Measurements from ENCODE around the gene ITPKB. TPM values are rescaled to one million over a fixed set of nuclear protein-coding genes. Genes with fewer than 3 reads are reported as not detected.

The ITPKB gene
- total and polyA plus RNA-seq, 2 of the 13 experiments (the other 11 are each of a cell fraction or from before 2014, with no cell fraction given), result not detected

DNA sequence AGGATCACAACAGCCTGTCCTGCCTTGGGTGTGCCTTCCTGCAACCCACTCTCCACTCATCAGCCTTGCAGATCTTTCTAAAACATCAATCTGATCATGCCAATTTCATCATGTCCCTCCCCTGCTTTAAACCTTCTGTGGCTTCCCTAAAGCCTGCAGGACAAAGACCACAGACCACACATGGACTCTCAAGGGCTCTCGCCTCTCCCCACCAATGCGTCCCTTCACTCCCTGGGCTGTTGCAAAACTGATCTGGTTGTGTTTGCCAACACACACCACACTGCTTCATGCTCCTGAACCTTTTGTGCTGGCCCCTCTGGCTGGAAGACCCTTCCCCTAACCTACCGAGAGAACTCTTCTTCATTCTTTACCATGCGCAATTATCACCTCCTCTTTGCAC, 72.4 kb downstream of the ITPKB start:
- in situ Hi-C loops (cut with HindIII; ENCODE audit: extremely low pct_ligation_motif_present, low pct_unique_long_range_greater_than_20kb) (no loop called here), intact Hi-C loops (cut with micrococcal nuclease; ENCODE audit: unreplicated experiment) (no loop called here)
- ATAC-seq (no peak), FAIRE-seq (no peak), DNase-seq (ENCODE audit: low spot score) (no peak)
- TF ChIP-seq, protein P1, sequence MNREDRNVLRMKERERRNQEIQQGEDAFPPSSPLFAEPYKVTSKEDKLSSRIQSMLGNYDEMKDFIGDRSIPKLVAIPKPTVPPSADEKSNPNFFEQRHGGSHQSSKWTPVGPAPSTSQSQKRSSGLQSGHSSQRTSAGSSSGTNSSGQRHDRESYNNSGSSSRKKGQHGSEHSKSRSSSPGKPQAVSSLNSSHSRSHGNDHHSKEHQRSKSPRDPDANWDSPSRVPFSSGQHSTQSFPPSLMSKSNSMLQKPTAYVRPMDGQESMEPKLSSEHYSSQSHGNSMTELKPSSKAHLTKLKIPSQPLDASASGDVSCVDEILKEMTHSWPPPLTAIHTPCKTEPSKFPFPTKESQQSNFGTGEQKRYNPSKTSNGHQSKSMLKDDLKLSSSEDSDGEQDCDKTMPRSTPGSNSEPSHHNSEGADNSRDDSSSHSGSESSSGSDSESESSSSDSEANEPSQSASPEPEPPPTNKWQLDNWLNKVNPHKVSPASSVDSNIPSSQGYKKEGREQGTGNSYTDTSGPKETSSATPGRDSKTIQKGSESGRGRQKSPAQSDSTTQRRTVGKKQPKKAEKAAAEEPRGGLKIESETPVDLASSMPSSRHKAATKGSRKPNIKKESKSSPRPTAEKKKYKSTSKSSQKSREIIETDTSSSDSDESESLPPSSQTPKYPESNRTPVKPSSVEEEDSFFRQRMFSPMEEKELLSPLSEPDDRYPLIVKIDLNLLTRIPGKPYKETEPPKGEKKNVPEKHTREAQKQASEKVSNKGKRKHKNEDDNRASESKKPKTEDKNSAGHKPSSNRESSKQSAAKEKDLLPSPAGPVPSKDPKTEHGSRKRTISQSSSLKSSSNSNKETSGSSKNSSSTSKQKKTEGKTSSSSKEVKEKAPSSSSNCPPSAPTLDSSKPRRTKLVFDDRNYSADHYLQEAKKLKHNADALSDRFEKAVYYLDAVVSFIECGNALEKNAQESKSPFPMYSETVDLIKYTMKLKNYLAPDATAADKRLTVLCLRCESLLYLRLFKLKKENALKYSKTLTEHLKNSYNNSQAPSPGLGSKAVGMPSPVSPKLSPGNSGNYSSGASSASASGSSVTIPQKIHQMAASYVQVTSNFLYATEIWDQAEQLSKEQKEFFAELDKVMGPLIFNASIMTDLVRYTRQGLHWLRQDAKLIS (CRISPR knock-in tag; IDR thresholded peaks at IDR 0.05), result no peak
- TF ChIP-seq EEA1 (CRISPR knock-in tag; IDR thresholded peaks at IDR 0.05; ENCODE audit: borderline replicate concordance), result no peak
- TF ChIP-seq ZNF160 (CRISPR knock-in tag; IDR thresholded peaks at IDR 0.05), result no peak
- no peak for TF ChIP-seq RBM39 (IDR thresholded peaks at IDR 0.05; ENCODE audit: low read depth, low read length, poor library complexity, severe bottlenecking)
- no peak for TF ChIP-seq ZNF121 (CRISPR knock-in tag; IDR thresholded peaks at IDR 0.05)
- TF ChIP-seq ZNF260 (CRISPR knock-in tag; IDR thresholded peaks at IDR 0.05; ENCODE audit: borderline replicate concordance, low read depth), result no peak
- no peak for TF ChIP-seq ZNF713 (CRISPR knock-in tag; IDR thresholded peaks at IDR 0.05)
- TF ChIP-seq, protein P2, sequence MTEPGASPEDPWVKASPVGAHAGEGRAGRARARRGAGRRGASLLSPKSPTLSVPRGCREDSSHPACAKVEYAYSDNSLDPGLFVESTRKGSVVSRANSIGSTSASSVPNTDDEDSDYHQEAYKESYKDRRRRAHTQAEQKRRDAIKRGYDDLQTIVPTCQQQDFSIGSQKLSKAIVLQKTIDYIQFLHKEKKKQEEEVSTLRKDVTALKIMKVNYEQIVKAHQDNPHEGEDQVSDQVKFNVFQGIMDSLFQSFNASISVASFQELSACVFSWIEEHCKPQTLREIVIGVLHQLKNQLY (CRISPR knock-in tag; IDR thresholded peaks at IDR 0.05), result no peak
- no peak for TF ChIP-seq ZNF10 (CRISPR knock-in tag; IDR thresholded peaks at IDR 0.05; ENCODE audit: borderline replicate concordance, low read depth)
- TF ChIP-seq, protein P3, sequence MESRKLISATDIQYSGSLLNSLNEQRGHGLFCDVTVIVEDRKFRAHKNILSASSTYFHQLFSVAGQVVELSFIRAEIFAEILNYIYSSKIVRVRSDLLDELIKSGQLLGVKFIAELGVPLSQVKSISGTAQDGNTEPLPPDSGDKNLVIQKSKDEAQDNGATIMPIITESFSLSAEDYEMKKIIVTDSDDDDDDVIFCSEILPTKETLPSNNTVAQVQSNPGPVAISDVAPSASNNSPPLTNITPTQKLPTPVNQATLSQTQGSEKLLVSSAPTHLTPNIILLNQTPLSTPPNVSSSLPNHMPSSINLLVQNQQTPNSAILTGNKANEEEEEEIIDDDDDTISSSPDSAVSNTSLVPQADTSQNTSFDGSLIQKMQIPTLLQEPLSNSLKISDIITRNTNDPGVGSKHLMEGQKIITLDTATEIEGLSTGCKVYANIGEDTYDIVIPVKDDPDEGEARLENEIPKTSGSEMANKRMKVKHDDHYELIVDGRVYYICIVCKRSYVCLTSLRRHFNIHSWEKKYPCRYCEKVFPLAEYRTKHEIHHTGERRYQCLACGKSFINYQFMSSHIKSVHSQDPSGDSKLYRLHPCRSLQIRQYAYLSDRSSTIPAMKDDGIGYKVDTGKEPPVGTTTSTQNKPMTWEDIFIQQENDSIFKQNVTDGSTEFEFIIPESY (CRISPR knock-in tag; IDR thresholded peaks at IDR 0.05), result no peak
- TF ChIP-seq EED (CRISPR knock-in tag; IDR thresholded peaks at IDR 0.05), result no peak
- Histone ChIP-seq H3K27ac (ENCODE audit: extremely low read length, insufficient read depth, low read length) (no peak overlapping the region), H3K9me3 (ENCODE audit: low read length) (no peaks in the 10 kb centered on the region), H3K36me3 (replicated peaks in 1 of 2; ENCODE audit: control insufficient read depth in 1 of 2, insufficient read depth in 2 of 2, low read length in 2 of 2) (no peaks in the 10 kb centered on the region), H3K4me2 (ENCODE audit: low read depth, low read length) (no peak overlapping the region), H4K20me1 (ENCODE audit: insufficient read depth, low read length) (no peaks in the 10 kb centered on the region), H3K27me3 (ENCODE audit: control insufficient read depth in 1 of 2, insufficient read depth in 2 of 2, low read length in 2 of 2) (peaks cover 4 to 53% of the 10 kb centered on the region in 2 experiments; a peak in 4 of 5 replicates), H3K4me1 (ENCODE audit: insufficient read depth, low read length) (no peaks in the 10 kb centered on the region), H3K9ac (ENCODE audit: insufficient read depth, low read depth, low read length) (no peak overlapping the region), H3K79me2 (ENCODE audit: insufficient read depth, low read length) (no peaks in the 10 kb centered on the region), H3K4me3 (replicated peaks in 1 of 3; ENCODE audit: insufficient read depth in 1 of 3, low read depth in 2 of 3, low read length in 3 of 3) (no peak overlapping the region), H2AFZ (ENCODE audit: low read length) (no peak overlapping the region)
- POLR2A ChIA-PET, result no interaction called here
- CTCF ChIA-PET (ENCODE audit: low intra/inter-chr PET ratio, low total read pairs), result no interaction called here
- 54% methylated on average over 4 of the region's 4 CpGs for WGBS (ENCODE audit: low lambda C conversion rate)
- no TSS peak for BruUV-seq (replicated peaks)
